ENCODE measurements around the gene KIF26A.

The KIF26A gene

GRCh38 chr14:104101651-104102281, 36.6 kb upstream of the KIF26A start:
- DNase-seq = no peak

GRCh38 chr14:104102282-104102914, 36.0 kb upstream of the KIF26A start:
- DNase-seq = no peak

GRCh38 chr14:104103061-104103445, 35.3 kb upstream of the KIF26A start:
- no peak for DNase-seq

GRCh38 chr14:104103446-104104075, 34.8 kb upstream of the KIF26A start:
- no peak for DNase-seq

GRCh38 chr14:104104076-104104901, 34.1 kb upstream of the KIF26A start:
- DNase-seq = no peak

- no peak for DNase-seq
These were observed 33.1 kb upstream of the KIF26A start for GRCh38 chr14:104105071-104105821.

- DNase-seq = no peak
These were observed 32.4 kb upstream of the KIF26A start for GRCh38 chr14:104105822-104106470.

- DNase-seq = no peak
These were observed 31.9 kb upstream of the KIF26A start for GRCh38 chr14:104106471-104106991.

- DNase-seq = no peak
These were observed 31.2 kb upstream of the KIF26A start for GRCh38 chr14:104107101-104107581.

- no peak for DNase-seq
These were observed 30.5 kb upstream of the KIF26A start for GRCh38 chr14:104107611-104108569.

GRCh38 chr14:104108570-104109541, 29.5 kb upstream of the KIF26A start:
- DNase-seq = no peak

GRCh38 chr14:104109731-104110361, 28.5 kb upstream of the KIF26A start:
- no peak for DNase-seq

- no peak for DNase-seq
These were observed 27.7 kb upstream of the KIF26A start for GRCh38 chr14:104110491-104111209.

- no peak for DNase-seq
These were observed 26.9 kb upstream of the KIF26A start for GRCh38 chr14:104111301-104112112.

- DNase-seq = no peak
These were observed 26.3 kb upstream of the KIF26A start for GRCh38 chr14:104112113-104112505.

GRCh38 chr14:104112609-104113571, 25.5 kb upstream of the KIF26A start:
- no peak for DNase-seq

All from NCI-H146 (cell line).